MCF 10A (cell line): ENCODE data around the gene TOGARAM2. TPM values are rescaled to one million over a fixed set of nuclear protein-coding genes. Genes with fewer than 3 reads are reported as not detected.

Source experiments
- BruUV-seq: library from RNA; stranded (reverse); fragments of 400-500 nt; replicated peaks from 2 replicates; lab custom pipeline; 2021; lab: Mats Ljungman, UMichigan
- CTCF ChIA-PET: fragments of 300-600 bp; sonication (Branson Sonifier 250); formaldehyde crosslinking; extraction: SDS; loops from one replicate; lab custom pipeline; 2021; ENCODE audit warnings: antibody characterized with exemption, inconsistent platforms; lab: Yijun Ruan, JAX
- POLR2A ChIA-PET: fragments of 300-600, 350-650 bp; sonication (Branson Sonifier 250); formaldehyde crosslinking; extraction: SDS; loops from one replicate; lab custom pipeline; 2020; ENCODE audit warnings: antibody characterized with exemption, inconsistent platforms; lab: Yijun Ruan, JAX
- DNase-seq: peaks from one replicate; pipeline ENCODE4 v3.0.0-alpha.2; 2018; ENCODE audit not compliant: unreplicated experiment
- H3K27ac Mint-ChIP-seq: one replicate; pipeline ENCODE4 v1.8.0; 2022; ENCODE audit warnings: mild to moderate bottlenecking, low read depth, mixed read lengths; ENCODE audit not compliant: unreplicated experiment
- H3K27me3 Mint-ChIP-seq: one replicate; pipeline ENCODE4 v1.8.0; 2022; ENCODE audit warnings: mixed read lengths; ENCODE audit not compliant: insufficient read depth, unreplicated experiment
- H3K36me3 Mint-ChIP-seq: one replicate; pipeline ENCODE4 v1.8.0; 2022; ENCODE audit warnings: mild to moderate bottlenecking, moderate library complexity, mixed read lengths; ENCODE audit not compliant: insufficient read depth, unreplicated experiment
- H3K4me1 Mint-ChIP-seq: one replicate; pipeline ENCODE4 v1.8.0; 2022; ENCODE audit warnings: mixed read lengths; ENCODE audit not compliant: insufficient read depth, unreplicated experiment
- H3K4me3 Mint-ChIP-seq: one replicate; pipeline ENCODE4 v1.8.0; 2022; ENCODE audit warnings: mild to moderate bottlenecking, moderate library complexity, mixed read lengths; ENCODE audit not compliant: unreplicated experiment
- H3K9me3 Mint-ChIP-seq: one replicate; pipeline ENCODE4 v1.8.0; 2022; ENCODE audit warnings: mixed read lengths; ENCODE audit not compliant: unreplicated experiment
- CTCF ChIP-seq: fragments of 200-600 bp; IDR thresholded peaks from one replicate; pipeline ENCODE4 v1.8.0; 2022; ENCODE audit warnings: antibody characterized with exemption, mild to moderate bottlenecking; ENCODE audit not compliant: unreplicated experiment
- intact Hi-C: fragments of 100-400 bp; cut with micrococcal nuclease; formaldehyde crosslinking; loops from 2 replicates; pipeline ENCODE4 v1.14.1; 2022
- total RNA-seq: library from RNA; stranded (reverse); gene quantifications from 2 replicates; pipeline ENCODE4 v1.2.3, GENCODE V29; 2022

The TOGARAM2 gene
- total RNA-seq, 1 experiment from 2014 or later = 0.16 TPM

- Mint-ChIP-seq H3K9me3 (peaks cover under 1% of the 10 kb centered on the region), H3K4me1 (peaks cover 32% of the 10 kb centered on the region), H3K36me3 (peaks cover 14% of the 10 kb centered on the region), H3K27me3 (no peaks in the 10 kb centered on the region), H3K27ac (no peak overlapping the region), H3K4me3 (no peak overlapping the region)
- POLR2A ChIA-PET = no interaction called here
- no peak for TF ChIP-seq CTCF
- intact Hi-C loops = loop anchor here (5.0 to 10.0 kb wide), 5 partner anchors 112 to 1072 kb away; partner anchors contain the start of gene CLIP4
- DNase-seq = no peak
- CTCF ChIA-PET = interaction anchor here (0.6 to 1.3 kb wide), 7 partner anchors 12 to 241 kb away, joined by 3 to 6 read pairs (median 4); no protein-coding TSS in a partner anchor
- no TSS peak for BruUV-seq
Measured at GRCh38 chr2:28955467-28955866, 25.6 kb upstream of the TOGARAM2 start.

- no TSS peak for BruUV-seq
- Mint-ChIP-seq H3K36me3 (peaks cover 10% of the 10 kb centered on the region), H3K4me3 (no peak overlapping the region), H3K9me3 (no peaks in the 10 kb centered on the region), H3K4me1 (peaks cover 29% of the 10 kb centered on the region), H3K27ac (no peak overlapping the region), H3K27me3 (no peaks in the 10 kb centered on the region)
- intact Hi-C loops = loop anchor here (5.0 to 10.0 kb wide), 5 partner anchors 111 to 1071 kb away; partner anchors contain the start of gene CLIP4
- ChIA-PET POLR2A (no interaction called here), CTCF (interaction anchor here (0.6 to 1.3 kb wide), 9 partner anchors 11 to 1070 kb away, joined by 3 to 6 read pairs (median 4); no protein-coding TSS in a partner anchor)
- no peak for DNase-seq
- no peak for TF ChIP-seq CTCF
Measured at GRCh38 chr2:28956415-28956826, 24.7 kb upstream of the TOGARAM2 start.

GRCh38 chr2:28956890-28957289 is 24.2 kb upstream of the TOGARAM2 start:
- CTCF ChIA-PET = interaction anchor here (0.7 to 1.3 kb wide), 3 partner anchors 15 to 1070 kb away, joined by 4 to 6 read pairs (median 4); no protein-coding TSS in a partner anchor
- Mint-ChIP-seq H3K36me3 (peaks cover 5% of the 10 kb centered on the region), H3K4me3 (no peak overlapping the region), H3K9me3 (no peaks in the 10 kb centered on the region), H3K4me1 (peaks cover 24% of the 10 kb centered on the region), H3K27me3 (no peaks in the 10 kb centered on the region), H3K27ac (no peak overlapping the region)
- DNase-seq = no peak
- no TSS peak for BruUV-seq
- peak; percentile 35 for TF ChIP-seq CTCF
- POLR2A ChIA-PET = no interaction called here
- intact Hi-C loops = loop anchor here (5.0 to 10.0 kb wide), 5 partner anchors 110 to 1070 kb away; partner anchors contain the start of gene CLIP4

GRCh38 chr2:28958689-28959088 is 22.4 kb upstream of the TOGARAM2 start:
- H3K4me3 Mint-ChIP-seq = no peak overlapping the region
- peak; percentile 83 for DNase-seq
- peak; percentile 56 for TF ChIP-seq CTCF
- intact Hi-C loops = loop anchor here (1.0 to 10.0 kb wide), 9 partner anchors 34 to 1112 kb away; partner anchors contain the start of gene CLIP4
- H3K36me3 Mint-ChIP-seq = no peaks in the 10 kb centered on the region
- no TSS peak for BruUV-seq
- H3K27ac Mint-ChIP-seq = no peak overlapping the region
- H3K9me3 Mint-ChIP-seq = no peaks in the 10 kb centered on the region
- H3K27me3 Mint-ChIP-seq = no peaks in the 10 kb centered on the region
- ChIA-PET CTCF (interaction anchor here (0.6 to 1.7 kb wide), 39 partner anchors 9 to 1112 kb away, joined by 3 to 6 read pairs (median 3); no protein-coding TSS in a partner anchor), POLR2A (interaction anchor here (0.5 to 1.3 kb wide), 7 partner anchors 63 to 375 kb away, joined by 3 to 4 read pairs (median 3); no protein-coding TSS in a partner anchor)
- peaks cover 13% of the 10 kb centered on the region for H3K4me1 Mint-ChIP-seq
